ENCODE data around the gene RTF1.
A peak's percentile ranks its signal among the peaks of the same experiment; 100 is the strongest.
"Not testable (repeated sequence)": the region's sequence is repeated elsewhere in the genome, so short reads cannot be mapped to it uniquely, and the experiment has no call there.

RTF1 gene

DNA sequence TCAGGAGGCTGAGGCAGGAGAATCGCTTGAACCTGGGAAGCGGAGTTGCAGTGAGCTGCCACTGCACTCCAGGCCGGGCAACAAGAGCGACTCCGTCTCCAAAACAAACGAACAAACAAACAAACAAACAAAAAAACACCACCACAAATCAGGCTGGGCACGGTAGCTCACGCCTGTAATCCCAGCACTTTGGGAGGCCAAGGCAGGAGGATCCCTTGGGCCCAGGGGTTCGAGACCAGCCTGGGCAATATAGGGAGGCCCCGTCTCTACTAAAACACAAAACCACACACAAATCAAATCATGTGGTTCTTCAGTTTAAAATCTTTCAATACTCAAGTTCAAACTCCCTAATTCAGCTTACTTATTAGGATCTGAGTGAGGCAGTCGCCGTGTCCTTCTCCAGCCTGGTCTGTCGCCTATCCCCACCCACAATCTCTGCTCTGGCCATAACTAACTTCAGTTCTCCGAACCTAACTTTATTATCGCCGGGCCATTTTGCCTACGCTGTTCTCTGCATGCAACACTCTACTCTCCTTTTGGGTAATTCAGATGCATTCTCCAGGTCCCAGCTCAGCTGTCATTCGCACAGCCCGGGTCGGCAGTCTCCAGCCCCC lies 660 bp upstream of the RTF1 start:
- H2AFZ ChIP-seq (ENCODE audit: low read depth, low read length) = peak overlapping the region; percentile 92
- no peaks in the 10 kb centered on the region for H3K9me3 ChIP-seq (ENCODE audit: low read length)
- H3K4me1 ChIP-seq (ENCODE audit: insufficient read depth, low read length) = peaks cover 12% of the 10 kb centered on the region
- H3K36me3 ChIP-seq (ENCODE audit: insufficient read depth, low read length) = peaks cover 4% of the 10 kb centered on the region
- H3K4me3 ChIP-seq (ENCODE audit: low read length) = peak overlapping the region; percentile 91
- H3K27me3 ChIP-seq (ENCODE audit: insufficient read depth, low read length) = no peaks in the 10 kb centered on the region

DNA sequence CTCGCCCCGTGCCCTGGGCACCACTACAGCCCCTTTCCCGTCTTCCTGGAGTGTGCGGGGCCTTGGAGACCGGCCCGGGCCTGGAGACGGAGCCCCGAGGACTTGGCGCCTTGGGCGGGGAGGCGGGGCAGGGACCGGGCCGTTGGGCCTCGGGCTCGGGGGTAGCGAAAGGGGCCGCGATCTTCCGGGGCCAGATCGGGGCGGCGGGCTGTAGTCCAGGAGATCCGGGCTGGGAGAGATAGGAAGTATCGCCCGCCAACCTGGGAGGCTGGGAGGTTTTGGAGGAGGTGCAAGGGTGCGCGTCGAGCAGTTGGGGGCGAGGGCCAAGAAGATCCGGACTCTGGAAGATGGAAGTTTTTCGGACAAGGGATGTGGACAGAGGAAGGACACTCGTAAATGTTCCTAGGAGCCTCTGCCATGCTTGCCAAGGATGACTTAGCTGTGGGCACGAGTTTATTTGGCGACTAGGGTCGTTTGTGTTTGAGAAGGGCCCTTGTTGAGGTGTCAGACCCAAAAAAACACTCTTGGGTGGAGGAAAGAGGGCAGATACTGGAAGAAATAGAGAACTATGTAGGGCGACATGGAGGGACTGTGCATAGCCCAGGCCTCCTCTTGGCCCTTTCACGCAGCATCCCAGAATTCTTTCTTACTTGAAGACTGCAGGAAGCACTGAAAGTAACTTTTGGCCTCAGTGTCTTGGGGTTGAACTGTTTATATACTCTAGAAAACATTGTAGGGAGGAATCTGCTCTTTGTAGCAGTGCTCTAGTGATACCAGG lies 712 bp downstream of the RTF1 start:
- Histone ChIP-seq H3K4me1 (ENCODE audit: insufficient read depth, low read length) (peaks cover 12% of the 10 kb centered on the region), H3K9me3 (ENCODE audit: low read length) (no peaks in the 10 kb centered on the region), H3K27me3 (ENCODE audit: insufficient read depth, low read length) (no peaks in the 10 kb centered on the region), H2AFZ (ENCODE audit: low read depth, low read length) (peak overlapping the region; percentile 48), H3K4me3 (ENCODE audit: low read length) (peak overlapping the region; percentile 91), H3K36me3 (ENCODE audit: insufficient read depth, low read length) (peaks cover 4% of the 10 kb centered on the region)

DNA sequence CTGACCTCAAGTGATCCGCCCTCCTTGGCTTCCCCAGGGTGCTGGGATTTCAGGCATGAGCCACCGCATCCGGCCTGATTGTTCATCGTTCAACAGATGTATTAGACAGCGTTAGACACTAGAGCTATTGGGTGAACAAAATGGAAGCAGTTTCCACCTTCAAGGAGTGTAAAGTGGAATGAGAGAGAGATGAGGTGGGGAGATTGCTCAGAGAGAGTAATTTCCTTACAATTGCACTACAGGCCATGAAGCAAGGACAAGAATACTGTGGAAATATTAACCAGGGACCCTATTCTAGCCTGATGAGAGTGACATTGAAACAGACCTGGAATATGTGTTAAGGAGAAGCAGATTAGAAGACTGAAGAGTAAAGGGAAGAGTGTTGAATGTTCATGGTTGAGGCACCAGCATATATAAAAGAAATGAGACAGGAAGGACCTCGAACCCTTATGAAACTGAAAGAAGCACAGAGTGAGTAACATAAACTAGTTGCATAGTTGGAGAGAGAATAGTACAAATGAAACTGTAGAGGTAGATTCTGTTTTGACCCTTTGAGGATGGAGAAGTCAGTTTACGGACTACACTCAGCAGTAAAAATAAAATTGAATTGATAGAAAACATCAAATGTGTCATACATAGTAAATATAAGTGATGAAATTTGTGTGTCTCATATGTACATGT lies 7.2 kb downstream of the RTF1 start:
- peaks cover 4% of the 10 kb centered on the region for H3K4me1 ChIP-seq (ENCODE audit: insufficient read depth, low read length)
- peaks cover 9% of the 10 kb centered on the region for H3K36me3 ChIP-seq (ENCODE audit: insufficient read depth, low read length)
- H2AFZ ChIP-seq (ENCODE audit: low read depth, low read length) = no peak overlapping the region
- no peak overlapping the region for H3K4me3 ChIP-seq (ENCODE audit: low read length)
- H3K27me3 ChIP-seq (ENCODE audit: insufficient read depth, low read length) = no peaks in the 10 kb centered on the region
- no peaks in the 10 kb centered on the region for H3K9me3 ChIP-seq (ENCODE audit: low read length)

DNA sequence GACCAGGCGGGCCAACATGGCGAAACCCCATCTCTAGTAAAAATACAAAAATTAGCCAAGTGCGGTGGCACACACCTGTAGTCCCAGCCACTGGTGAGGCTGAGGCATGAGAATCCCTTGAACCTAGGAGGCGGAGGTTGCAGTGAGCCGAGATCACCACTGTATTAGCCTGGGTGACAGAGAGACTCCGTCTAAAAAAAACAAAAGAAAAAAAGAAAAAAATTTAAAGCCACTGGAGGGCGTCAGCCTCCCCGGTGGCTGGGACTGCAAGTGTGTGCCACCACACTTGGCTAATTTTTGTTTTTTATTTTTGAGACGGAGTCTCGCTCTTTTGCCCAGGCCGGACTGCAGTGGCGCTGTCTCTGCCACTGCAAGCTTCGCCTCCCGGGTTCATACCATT lies 7.9 kb downstream of the RTF1 start:
- H3K4me3 ChIP-seq (ENCODE audit: low read length) = no peak overlapping the region
- H2AFZ ChIP-seq (ENCODE audit: low read depth, low read length) = no peak overlapping the region
- peaks cover 14% of the 10 kb centered on the region for H3K36me3 ChIP-seq (ENCODE audit: insufficient read depth, low read length)
- H3K27me3 ChIP-seq (ENCODE audit: insufficient read depth, low read length) = no peaks in the 10 kb centered on the region
- peaks cover 4% of the 10 kb centered on the region for H3K4me1 ChIP-seq (ENCODE audit: insufficient read depth, low read length)
- H3K9me3 ChIP-seq (ENCODE audit: low read length) = no peaks in the 10 kb centered on the region

DNA sequence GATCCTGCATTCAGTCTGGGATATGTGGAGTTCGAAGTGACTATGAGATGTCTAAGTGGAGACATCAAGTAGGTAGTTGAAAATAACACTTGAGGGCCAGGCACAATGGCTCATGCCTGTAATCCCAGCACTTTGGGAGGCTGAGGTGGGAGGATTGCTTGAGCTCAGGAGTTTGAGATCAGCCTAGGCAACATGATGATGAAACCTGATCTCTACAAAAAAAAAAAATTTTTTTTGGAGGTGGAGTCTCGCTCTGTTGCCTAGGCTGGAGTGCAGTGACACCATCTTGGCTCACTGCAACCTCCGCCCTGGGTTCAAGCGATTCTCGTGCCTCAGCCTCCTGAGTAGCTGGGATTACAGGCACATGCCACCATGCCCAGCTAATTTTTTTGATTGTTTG lies 9.0 kb downstream of the RTF1 start:
- not testable (repeated sequence) for H3K4me3 ChIP-seq (ENCODE audit: low read length); H2AFZ ChIP-seq (ENCODE audit: low read depth, low read length); H3K9me3 ChIP-seq (ENCODE audit: low read length); H3K27me3 ChIP-seq (ENCODE audit: insufficient read depth, low read length); H3K4me1 ChIP-seq (ENCODE audit: insufficient read depth, low read length)
- H3K36me3 ChIP-seq (ENCODE audit: insufficient read depth, low read length) = peaks cover 16% of the 10 kb centered on the region

DNA sequence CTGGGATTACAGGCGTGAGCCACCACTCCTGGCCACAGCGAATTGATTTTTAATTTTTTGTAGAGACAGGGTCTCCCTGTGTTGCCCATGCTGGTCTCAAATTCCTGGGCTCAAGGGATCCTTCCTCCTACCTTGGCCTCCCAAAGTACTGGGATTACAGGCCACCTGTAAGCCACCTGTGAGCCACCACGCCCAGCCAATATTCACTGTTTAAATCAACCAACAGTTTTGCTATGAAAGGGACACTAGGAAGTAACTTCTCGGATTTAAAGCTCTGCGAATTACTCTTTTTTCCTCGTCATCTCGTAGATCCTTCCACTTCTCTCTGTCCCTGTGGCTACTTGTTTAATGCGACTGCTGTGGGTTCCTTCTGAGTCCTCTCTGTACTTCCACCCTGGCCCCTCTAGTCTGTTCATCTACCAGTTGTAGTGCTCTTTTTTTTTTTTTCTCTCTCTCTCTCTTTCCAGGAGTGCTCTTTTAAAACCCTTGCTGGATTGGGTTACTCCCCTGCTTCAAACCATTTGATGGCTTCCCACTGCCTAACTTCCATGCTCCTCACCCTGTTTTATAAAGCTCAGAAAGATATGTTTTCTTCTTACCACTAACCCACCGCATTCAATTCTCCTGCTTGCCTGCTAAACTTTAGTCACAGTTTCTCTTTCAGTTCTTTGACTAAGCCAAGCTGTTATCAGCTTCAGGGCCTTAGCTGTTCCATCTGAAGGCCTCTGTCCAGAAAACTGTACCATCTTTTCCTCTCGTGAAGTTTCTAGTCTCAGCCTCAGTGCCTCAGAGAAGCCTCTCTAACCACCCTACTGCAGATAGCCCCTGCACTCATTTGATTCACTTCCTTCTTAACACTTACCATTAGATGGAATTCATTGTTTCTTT lies 12.4 kb downstream of the RTF1 start:
- H3K36me3 ChIP-seq (ENCODE audit: insufficient read depth, low read length) = peaks cover 26% of the 10 kb centered on the region
- H3K9me3 ChIP-seq (ENCODE audit: low read length) = no peaks in the 10 kb centered on the region
- no peak overlapping the region for H2AFZ ChIP-seq (ENCODE audit: low read depth, low read length)
- no peak overlapping the region for H3K4me3 ChIP-seq (ENCODE audit: low read length)
- no peaks in the 10 kb centered on the region for H3K27me3 ChIP-seq (ENCODE audit: insufficient read depth, low read length)
- H3K4me1 ChIP-seq (ENCODE audit: insufficient read depth, low read length) = no peaks in the 10 kb centered on the region

DNA sequence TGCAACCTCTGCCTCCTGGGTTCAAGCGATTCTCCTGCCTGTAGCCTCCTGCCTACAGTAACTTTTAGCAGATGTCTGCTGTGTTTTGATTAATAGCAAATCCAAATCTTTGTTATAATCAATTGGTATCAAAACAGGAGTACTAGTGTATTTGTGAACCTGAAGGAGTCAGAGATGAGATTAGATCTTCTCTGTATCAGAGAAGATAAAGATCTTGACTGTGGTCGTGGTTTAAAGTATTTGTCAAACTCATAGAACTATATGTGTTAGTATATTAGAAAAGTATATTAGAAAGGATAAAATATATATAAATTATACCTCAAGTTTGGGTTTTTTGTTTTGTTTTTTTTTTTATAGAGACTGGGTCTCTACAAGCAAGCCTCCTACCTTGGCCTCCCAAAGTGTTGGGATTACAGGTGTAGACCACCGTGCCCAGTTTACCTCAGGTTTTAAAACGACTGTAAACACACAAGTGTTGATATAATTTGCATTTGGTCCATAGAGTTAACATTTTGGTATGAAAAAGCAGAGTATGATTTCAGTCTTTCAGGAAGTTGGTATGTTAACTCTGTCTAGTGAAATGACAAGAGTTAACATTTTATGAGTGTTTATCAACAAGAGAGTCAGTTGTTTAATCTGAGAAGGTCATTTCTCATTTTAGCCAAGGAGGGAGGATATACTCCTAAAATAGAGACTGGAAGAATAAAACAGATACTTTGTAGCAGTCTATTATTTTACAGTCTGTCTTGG lies 18.3 kb downstream of the RTF1 start:
- H3K9me3 ChIP-seq (ENCODE audit: low read length) = no peaks in the 10 kb centered on the region
- no peak overlapping the region for H2AFZ ChIP-seq (ENCODE audit: low read depth, low read length)
- H3K4me1 ChIP-seq (ENCODE audit: insufficient read depth, low read length) = no peaks in the 10 kb centered on the region
- H3K27me3 ChIP-seq (ENCODE audit: insufficient read depth, low read length) = no peaks in the 10 kb centered on the region
- H3K36me3 ChIP-seq (ENCODE audit: insufficient read depth, low read length) = peaks cover 43% of the 10 kb centered on the region
- no peak overlapping the region for H3K4me3 ChIP-seq (ENCODE audit: low read length)

DNA sequence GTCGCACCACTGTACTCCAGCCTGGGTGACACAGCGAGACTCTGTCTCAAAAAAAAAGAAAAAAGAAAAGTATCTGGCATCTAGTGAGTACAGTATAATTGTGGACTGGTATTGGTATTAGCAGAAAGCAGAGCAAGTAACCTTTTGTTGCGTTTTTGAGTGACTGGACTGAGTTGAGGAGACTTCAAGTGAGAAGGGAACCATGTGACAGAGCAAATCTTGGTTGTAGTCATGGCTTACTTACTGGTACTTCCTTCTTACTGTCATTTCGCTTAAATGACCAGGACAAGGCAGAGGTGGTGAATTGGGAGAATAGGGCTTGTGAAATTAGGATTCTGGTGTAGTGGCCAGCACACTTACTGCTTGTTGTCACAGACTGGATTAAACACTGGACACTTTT lies 20.6 kb downstream of the RTF1 start:
- H3K4me1 ChIP-seq (ENCODE audit: insufficient read depth, low read length) = no peaks in the 10 kb centered on the region
- no peak overlapping the region for H3K4me3 ChIP-seq (ENCODE audit: low read length)
- no peaks in the 10 kb centered on the region for H3K27me3 ChIP-seq (ENCODE audit: insufficient read depth, low read length)
- no peak overlapping the region for H2AFZ ChIP-seq (ENCODE audit: low read depth, low read length)
- H3K36me3 ChIP-seq (ENCODE audit: insufficient read depth, low read length) = peaks cover 47% of the 10 kb centered on the region
- no peaks in the 10 kb centered on the region for H3K9me3 ChIP-seq (ENCODE audit: low read length)

DNA sequence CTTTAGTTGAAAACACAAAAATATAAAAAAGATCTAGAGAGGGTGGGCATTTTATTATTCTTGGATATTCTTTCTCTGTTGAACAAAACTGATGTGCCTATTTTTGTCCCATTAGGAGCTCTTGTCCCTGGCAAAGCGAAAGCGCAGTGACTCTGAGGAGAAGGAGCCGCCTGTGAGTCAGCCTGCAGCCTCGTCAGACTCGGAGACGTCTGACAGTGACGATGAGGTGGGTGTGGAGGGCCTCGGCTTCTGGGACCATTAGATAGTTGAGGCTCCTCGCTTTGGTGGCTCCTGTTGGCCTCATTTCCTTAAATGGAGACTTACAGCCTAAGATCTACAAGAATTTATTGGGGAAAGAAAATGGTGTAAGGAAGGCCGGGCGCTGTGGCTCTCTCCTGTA lies 21.3 kb downstream of the RTF1 start:
- H3K36me3 ChIP-seq (ENCODE audit: insufficient read depth, low read length) = peaks cover 49% of the 10 kb centered on the region
- H3K4me3 ChIP-seq (ENCODE audit: low read length) = no peak overlapping the region
- H2AFZ ChIP-seq (ENCODE audit: low read depth, low read length) = no peak overlapping the region
- no peaks in the 10 kb centered on the region for H3K9me3 ChIP-seq (ENCODE audit: low read length)
- no peaks in the 10 kb centered on the region for H3K27me3 ChIP-seq (ENCODE audit: insufficient read depth, low read length)
- no peaks in the 10 kb centered on the region for H3K4me1 ChIP-seq (ENCODE audit: insufficient read depth, low read length)

DNA sequence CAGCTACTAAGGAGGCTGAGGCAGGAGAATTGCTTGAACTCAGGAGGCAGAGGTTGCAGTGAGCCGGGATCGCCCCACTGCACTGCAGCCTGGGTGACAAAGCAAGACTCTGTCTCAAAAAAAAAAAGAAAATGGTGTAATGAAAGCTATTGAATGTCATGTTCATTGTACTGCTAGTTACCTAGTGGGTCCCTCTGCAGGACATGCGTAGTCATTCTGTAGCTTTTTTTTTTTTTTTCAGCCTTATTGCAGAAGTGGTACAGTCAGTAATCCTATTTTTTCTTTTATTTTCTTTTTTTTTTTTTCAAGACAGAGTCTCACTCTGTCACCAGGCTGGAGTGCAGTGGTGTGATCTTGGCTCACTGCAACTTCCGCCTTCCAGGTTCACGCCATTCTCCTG lies 21.9 kb downstream of the RTF1 start:
- not testable (repeated sequence) for H3K4me3 ChIP-seq (ENCODE audit: low read length); H3K9me3 ChIP-seq (ENCODE audit: low read length); H3K4me1 ChIP-seq (ENCODE audit: insufficient read depth, low read length); H3K27me3 ChIP-seq (ENCODE audit: insufficient read depth, low read length); H2AFZ ChIP-seq (ENCODE audit: low read depth, low read length)
- peaks cover 53% of the 10 kb centered on the region for H3K36me3 ChIP-seq (ENCODE audit: insufficient read depth, low read length)

DNA sequence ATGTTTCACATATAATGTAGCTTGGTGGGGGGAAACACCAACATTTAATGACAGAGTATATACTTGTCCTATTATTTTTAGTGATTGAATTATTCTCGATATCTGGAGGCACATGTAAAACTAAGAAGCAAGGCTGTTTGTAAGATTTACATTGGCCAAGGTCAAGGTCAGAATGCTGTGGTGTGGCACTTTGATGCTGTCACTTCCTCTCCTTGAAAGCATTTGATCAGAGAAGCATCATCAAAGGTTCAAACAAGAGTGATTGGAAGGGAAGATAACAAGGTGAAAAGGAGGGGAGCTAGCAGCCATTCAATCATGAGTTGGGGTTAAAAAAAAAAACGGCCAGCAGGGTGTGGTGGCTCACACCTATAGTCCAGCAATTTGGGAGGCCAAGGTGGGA lies 26.4 kb downstream of the RTF1 start:
- peaks cover 59% of the 10 kb centered on the region for H3K36me3 ChIP-seq (ENCODE audit: insufficient read depth, low read length)
- no peaks in the 10 kb centered on the region for H3K4me1 ChIP-seq (ENCODE audit: insufficient read depth, low read length)
- H3K4me3 ChIP-seq (ENCODE audit: low read length) = no peak overlapping the region
- no peaks in the 10 kb centered on the region for H3K27me3 ChIP-seq (ENCODE audit: insufficient read depth, low read length)
- no peaks in the 10 kb centered on the region for H3K9me3 ChIP-seq (ENCODE audit: low read length)
- H2AFZ ChIP-seq (ENCODE audit: low read depth, low read length) = no peak overlapping the region

DNA sequence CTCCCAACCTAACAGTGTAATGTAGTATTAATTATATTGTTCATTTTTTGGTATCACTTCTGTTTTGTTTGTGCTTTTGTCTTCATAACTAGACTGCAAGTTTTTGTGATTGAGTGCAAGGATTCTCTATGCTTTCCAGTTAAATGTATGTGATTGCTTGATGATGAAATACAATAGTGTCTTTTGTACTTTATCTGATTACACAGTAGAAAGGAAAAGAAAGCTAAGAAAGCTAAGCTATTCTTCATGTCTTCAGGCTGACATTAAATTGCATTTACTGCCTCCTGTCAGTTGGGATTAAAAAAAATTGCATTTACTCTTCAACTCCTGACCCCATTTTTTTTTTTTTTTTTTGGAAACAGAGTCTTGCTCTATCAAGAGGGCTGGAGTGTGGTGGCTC lies 28.5 kb downstream of the RTF1 start:
- Histone ChIP-seq H2AFZ (ENCODE audit: low read depth, low read length) (no peak overlapping the region), H3K36me3 (ENCODE audit: insufficient read depth, low read length) (peaks cover 55% of the 10 kb centered on the region), H3K4me3 (ENCODE audit: low read length) (no peak overlapping the region), H3K9me3 (ENCODE audit: low read length) (no peaks in the 10 kb centered on the region), H3K27me3 (ENCODE audit: insufficient read depth, low read length) (no peaks in the 10 kb centered on the region), H3K4me1 (ENCODE audit: insufficient read depth, low read length) (no peaks in the 10 kb centered on the region)
